GM19023 (cell line): ENCODE measurements around the gene SSTR1.

Experiments used
- ATAC-seq: cut with Tn5 transposase; IDR thresholded peaks from one replicate; pipeline ENCODE4 v1.9.1; 2021; ENCODE audit warnings: mild to moderate bottlenecking, moderate library complexity; ENCODE audit not compliant: unreplicated experiment

SSTR1 gene

DNA sequence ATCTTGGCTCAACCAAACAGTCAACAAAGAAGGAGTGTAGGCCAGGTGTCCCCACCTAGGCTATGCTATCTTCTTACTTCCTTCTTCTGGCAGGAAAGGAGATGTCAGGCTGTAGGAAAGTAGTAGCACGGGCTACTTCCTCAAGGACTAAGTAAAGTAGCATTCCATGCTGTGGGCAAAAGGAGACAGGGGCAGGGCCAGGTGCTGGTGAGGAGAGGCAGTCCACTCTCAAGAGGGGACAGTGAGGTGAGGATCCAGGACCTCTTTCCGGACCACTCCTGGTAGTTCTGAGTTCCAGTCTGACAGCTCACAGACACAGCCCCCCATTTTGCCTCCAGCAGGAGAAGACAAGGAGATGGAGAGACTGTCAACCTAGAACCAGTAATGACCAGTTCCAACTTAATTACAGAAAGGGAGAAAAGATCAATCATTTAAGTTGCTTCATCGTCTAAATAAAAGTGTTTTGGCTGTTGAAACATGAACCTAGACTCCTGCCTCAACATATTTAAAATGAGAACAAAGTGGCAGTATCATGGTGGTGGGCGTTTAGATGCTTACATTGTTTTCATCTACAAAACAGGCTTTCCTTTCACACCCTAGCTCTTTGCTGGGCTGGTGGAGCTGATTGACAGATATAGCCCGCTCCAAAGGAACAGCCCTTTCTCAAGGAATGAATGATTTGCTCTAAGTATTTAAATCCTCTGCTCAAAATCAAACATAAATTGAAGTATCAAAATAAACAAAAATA, 5.1 kb upstream of the SSTR1 start:
- no peak for ATAC-seq

DNA sequence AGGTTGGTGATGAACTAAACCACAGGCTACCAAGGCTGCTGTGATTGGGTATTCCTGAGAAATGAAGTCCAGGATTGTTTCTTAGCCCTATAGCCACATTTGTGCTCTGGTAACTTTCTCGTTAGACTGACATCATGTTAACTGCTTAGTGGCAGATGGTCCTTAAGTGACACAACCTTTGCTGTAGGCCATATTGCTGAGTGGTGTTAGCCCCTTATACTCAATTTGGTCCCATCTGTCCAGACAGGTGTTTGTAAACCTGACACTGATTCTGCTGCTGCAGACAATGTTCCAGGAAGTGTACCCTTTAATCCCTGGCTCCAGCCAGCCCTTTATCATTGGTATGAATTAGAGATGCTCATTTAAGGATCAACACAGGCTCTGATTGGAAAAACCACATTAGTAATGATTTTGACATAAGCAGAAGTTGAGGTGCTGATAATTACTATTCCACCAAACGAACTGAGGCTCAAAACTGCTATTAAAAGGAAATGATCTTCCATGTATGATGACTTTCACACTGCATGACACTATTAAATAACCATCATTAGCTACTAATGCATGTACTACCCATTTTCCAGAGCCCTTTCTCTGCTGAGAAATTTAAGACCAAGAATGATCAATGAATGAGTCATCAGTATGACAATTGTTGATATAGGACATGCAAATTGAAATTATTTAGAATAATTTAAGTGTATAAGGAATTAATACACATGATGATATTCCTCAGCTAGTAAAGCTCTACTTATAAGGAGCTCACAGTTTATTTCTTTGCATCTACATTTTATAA, 3.6 kb upstream of the SSTR1 start:
- no peak for ATAC-seq

DNA sequence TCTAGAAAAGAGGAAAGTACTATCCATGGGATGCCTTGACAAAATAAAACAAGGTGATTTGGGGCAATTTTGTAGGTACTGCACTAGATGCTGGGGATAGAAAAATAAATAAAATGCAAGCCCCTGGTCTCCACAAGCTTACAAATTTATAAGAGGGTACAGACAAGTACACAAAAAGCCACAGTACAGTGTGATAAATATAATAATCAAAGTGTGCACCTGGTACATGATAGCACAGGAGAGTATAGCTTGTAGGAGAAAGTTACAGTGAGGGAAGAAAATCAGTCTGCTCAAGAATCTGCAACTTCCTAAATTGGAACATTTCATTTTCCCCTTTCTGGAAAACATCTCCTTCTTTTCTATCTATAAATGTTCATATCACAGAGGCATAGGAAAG, 3.0 kb upstream of the SSTR1 start:
- ATAC-seq = no peak

GRCh38 chr14:38205119-38205813, 2.4 kb upstream of the SSTR1 start:
- no peak for ATAC-seq

- ATAC-seq = no peak
Measured at GRCh38 chr14:38205949-38206665, 1.6 kb upstream of the SSTR1 start.

- no peak for ATAC-seq
Measured at GRCh38 chr14:38206689-38207376, 871 bp upstream of the SSTR1 start.

DNA sequence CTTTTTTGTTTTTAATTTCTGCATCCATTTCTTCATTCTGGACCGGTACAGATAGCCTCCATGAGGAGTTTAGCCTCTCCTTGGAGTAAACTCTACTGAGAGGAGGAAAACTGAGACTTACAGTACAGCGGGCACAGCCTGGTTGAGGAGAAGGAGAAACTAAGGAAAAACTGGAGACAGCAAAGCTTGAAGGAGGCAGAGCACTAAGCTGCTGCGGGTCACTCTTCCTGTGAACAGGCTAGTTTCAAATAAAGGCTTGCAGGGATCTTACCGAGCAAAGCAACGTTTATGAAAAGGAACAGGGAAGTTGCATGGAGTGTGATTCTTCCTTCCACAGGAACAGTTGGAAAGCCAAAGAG, 348 bp upstream of the SSTR1 start:
- no peak for ATAC-seq

GRCh38 chr14:38208618-38209562, 1.2 kb downstream of the SSTR1 start:
- ATAC-seq = no peak

DNA sequence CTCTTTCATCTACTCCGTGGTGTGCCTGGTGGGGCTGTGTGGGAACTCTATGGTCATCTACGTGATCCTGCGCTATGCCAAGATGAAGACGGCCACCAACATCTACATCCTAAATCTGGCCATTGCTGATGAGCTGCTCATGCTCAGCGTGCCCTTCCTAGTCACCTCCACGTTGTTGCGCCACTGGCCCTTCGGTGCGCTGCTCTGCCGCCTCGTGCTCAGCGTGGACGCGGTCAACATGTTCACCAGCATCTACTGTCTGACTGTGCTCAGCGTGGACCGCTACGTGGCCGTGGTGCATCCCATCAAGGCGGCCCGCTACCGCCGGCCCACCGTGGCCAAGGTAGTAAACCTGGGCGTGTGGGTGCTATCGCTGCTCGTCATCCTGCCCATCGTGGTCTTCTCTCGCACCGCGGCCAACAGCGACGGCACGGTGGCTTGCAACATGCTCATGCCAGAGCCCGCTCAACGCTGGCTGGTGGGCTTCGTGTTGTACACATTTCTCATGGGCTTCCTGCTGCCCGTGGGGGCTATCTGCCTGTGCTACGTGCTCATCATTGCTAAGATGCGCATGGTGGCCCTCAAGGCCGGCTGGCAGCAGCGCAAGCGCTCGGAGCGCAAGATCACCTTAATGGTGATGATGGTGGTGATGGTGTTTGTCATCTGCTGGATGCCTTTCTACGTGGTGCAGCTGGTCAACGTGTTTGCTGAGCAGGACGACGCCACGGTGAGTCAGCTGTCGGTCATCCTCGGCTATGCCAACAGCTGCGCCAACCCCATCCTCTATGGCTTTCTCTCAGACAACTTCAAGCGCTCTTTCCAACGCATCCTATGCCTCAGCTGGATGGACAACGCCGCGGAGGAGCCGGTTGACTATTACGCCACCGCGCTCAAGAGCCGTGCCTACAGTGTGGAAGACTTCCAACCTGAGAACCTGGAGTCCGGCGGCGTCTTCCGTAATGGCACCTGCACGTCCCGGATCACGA, 2.2 kb downstream of the SSTR1 start:
- no peak for ATAC-seq

DNA sequence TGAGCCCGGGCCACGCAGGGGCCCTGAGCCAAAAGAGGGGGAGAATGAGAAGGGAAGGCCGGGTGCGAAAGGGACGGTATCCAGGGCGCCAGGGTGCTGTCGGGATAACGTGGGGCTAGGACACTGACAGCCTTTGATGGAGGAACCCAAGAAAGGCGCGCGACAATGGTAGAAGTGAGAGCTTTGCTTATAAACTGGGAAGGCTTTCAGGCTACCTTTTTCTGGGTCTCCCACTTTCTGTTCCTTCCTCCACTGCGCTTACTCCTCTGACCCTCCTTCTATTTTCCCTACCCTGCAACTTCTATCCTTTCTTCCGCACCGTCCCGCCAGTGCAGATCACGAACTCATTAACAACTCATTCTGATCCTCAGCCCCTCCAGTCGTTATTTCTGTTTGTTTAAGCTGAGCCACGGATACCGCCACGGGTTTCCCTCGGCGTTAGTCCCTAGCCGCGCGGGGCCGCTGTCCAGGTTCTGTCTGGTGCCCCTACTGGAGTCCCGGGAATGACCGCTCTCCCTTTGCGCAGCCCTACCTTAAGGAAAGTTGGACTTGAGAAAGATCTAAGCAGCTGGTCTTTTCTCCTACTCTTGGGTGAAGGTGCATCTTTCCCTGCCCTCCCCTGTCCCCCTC, 3.0 kb downstream of the SSTR1 start:
- ATAC-seq = no peak

DNA sequence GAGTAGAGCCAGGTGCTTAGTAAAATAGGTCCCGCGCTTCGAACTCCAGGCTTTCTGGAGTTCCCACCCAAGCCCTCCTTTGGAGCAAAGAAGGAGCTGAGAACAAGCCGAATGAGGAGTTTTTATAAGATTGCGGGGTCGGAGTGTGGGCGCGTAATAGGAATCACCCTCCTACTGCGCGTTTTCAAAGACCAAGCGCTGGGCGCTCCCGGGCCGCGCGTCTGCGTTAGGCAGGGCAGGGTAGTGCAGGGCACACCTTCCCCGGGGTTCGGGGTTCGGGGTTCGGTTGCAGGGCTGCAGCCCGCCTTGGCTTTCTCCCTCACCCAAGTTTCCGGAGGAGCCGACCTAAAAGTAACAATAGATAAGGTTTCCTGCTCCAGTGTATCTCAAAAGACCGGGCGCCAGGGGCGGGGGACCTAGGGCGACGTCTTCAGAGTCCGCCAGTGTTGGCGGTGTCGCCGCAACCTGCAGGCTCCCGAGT, 3.6 kb downstream of the SSTR1 start:
- ATAC-seq = no peak

DNA sequence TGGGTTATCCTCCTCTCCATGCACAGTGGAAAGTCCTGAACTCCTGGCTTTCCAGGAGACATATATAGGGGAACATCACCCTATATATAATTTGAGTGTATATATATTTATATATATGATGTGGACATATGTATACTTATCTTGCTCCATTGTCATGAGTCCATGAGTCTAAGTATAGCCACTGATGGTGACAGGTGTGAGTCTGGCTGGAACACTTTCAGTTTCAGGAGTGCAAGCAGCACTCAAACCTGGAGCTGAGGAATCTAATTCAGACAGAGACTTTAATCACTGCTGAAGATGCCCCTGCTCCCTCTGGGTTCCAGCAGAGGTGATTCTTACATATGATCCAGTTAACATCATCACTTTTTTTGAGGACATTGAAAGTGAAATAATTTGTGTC, 4.4 kb downstream of the SSTR1 start:
- no peak for ATAC-seq

DNA sequence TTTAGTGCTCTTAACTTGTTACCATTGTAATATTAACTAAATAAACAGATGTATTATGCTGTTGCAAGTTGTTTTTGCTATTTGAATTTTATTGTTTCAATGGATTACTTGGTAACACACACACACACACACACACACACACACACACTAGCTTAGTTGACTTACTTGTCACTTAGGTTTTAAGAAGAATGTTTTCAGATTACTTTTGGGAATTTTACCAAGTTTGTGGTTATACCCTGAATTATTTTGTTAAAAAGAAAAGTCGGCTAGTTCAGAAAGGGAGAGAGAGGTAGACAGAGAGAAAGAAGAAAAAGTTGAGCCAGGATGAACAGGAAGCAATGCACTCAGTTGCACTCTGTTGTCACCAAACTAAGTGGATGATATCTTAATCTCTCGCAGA, 5.3 kb downstream of the SSTR1 start:
- no peak for ATAC-seq

GRCh38 chr14:38217553-38217952, 9.8 kb downstream of the SSTR1 start:
- ATAC-seq = no peak

DNA sequence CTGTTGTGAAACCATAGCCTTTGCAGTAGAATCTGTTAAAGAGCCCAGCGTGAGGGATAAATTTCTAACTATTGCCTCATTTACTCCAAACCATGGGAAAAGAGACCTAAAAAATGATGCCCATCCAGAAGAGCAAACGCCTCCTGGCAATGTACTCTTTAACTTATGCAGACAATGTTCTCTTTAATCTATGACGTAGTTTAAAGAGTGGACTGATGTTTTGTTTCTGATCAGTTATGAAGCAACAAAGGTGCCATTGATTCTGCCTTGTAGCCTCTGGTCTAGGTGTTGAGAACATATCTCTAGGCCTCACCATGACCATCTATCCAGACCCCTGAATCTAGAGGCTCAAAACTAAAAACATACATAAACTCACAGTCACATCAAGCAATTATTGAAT, 13.4 kb downstream of the SSTR1 start:
- ATAC-seq = no peak

DNA sequence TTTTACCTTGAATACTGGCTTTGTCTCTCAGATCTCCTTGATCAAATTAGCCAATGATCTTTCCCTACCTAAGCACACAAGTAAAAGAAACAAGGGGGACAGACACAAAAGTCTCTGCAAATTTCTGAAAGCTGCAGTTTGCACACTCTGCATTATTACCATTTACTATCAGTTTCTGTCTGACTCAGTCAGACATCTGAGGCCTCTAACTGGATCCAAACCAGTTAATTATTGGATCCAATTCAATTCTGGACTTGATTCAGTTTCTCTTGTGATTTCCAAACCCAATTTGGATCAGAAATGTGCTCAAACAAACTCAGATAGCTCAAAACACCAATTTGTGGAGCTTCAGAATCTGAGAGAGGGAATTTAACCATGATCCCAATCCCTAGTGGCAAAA, 16.6 kb downstream of the SSTR1 start:
- no peak for ATAC-seq

GRCh38 chr14:38225946-38226345, 18.2 kb downstream of the SSTR1 start:
- no peak for ATAC-seq

- no peak for ATAC-seq
Measured at GRCh38 chr14:38226366-38226765, 18.7 kb downstream of the SSTR1 start.
